ENCODE measurements around the gene TLR9. TPM values are rescaled to one million over a fixed set of nuclear protein-coding genes. Genes with fewer than 3 reads are reported as not detected.

TLR9 gene
- total and polyA plus RNA-seq, 9 of the 15 experiments (the other 6 are each of a cell fraction or from before 2014, with no cell fraction given): not detected

- Histone ChIP-seq H3K4me2 (ENCODE audit: insufficient read depth, low read length) (no peak overlapping the region), H3K27ac (ENCODE audit: extremely low read depth, low read depth, low read length) (no peak overlapping the region), H3K79me2 (ENCODE audit: control insufficient read depth, insufficient read depth, low read length) (no peaks in the 10 kb centered on the region), H3K9ac (ENCODE audit: insufficient read depth in 1 of 2, low read depth in 2 of 2, low read length in 2 of 2) (no peak overlapping the region), H3K9me3 (replicated peaks; ENCODE audit: control insufficient read depth, insufficient read depth, low read depth, low read length) (no peaks in the 10 kb centered on the region), H4K20me1 (replicated peaks; ENCODE audit: control insufficient read depth, insufficient read depth, low read length) (0 out of 2 replicates have a peak, but pooled peaks cover 6% of the 10 kb centered on the region), H2AFZ (ENCODE audit: low read depth, low read length) (no peak overlapping the region), H3K4me1 (replicated peaks in 1 of 2; ENCODE audit: control insufficient read depth in 2 of 2, insufficient read depth in 2 of 2, low read length in 2 of 2) (peaks cover 11 to 21% of the 10 kb centered on the region in 2 experiments; a peak in 4 of 5 replicates), H3K27me3 (ENCODE audit: control insufficient read depth in 2 of 2, insufficient read depth in 2 of 2, low read length in 2 of 2) (no peaks in the 10 kb centered on the region), H3K9me1 (ENCODE audit: control insufficient read depth, insufficient read depth, low read length) (no peaks in the 10 kb centered on the region), H3K4me3 (no peak overlapping the region), H3K36me3 (ENCODE audit: control insufficient read depth, insufficient read depth, low read length) (peaks cover 24% of the 10 kb centered on the region; the same call in 1 of the 3 replicates)
- no peak for FAIRE-seq
- intact Hi-C loops (cut with micrococcal nuclease): no loop called here
- in situ Hi-C loops (cut with MboI): no loop called here
- no peak for ATAC-seq
- DNase-seq (ENCODE audit: extremely low read depth in 1 of 4, low spot score in 3 of 4): no peak
- ChIA-PET POLR2A (interaction anchor here (0.6 to 1.9 kb wide), 4 partner anchors 10 to 92 kb away, joined by 4 to 5 read pairs (median 4); no protein-coding TSS in a partner anchor), CTCF (ENCODE audit: low intra/inter-chr PET ratio) (no interaction called here)
- TF ChIP-seq ZKSCAN8 (CRISPR knock-in tag; IDR thresholded peaks at IDR 0.05) (no peak), ZKSCAN1 (IDR thresholded peaks at IDR 0.05; ENCODE audit: low read depth, low read length) (0 out of 2 replicates have a peak, but pooled peaks have one; percentile 26)
- no TSS peak for BruUV-seq (replicated peaks)
- 70% methylated on average over 6 of the region's 7 CpGs for WGBS (ENCODE audit: insufficient coverage, low coverage, missing lambda C conversion rate)
Observed at GRCh38 chr3:52247409-52248164, 22.1 kb upstream of the TLR9 start.

- FAIRE-seq: no peak
- in situ Hi-C loops (cut with MboI): no loop called here
- intact Hi-C loops (cut with micrococcal nuclease): no loop called here
- DNase-seq (ENCODE audit: extremely low read depth in 1 of 4, low spot score in 3 of 4): no peak
- Histone ChIP-seq H3K27me3 (ENCODE audit: control insufficient read depth in 2 of 2, insufficient read depth in 2 of 2, low read length in 2 of 2) (no peaks in the 10 kb centered on the region), H3K4me2 (ENCODE audit: insufficient read depth, low read length) (no peak overlapping the region), H3K4me1 (replicated peaks in 1 of 2; ENCODE audit: control insufficient read depth in 2 of 2, insufficient read depth in 2 of 2, low read length in 2 of 2) (peaks cover 15 to 21% of the 10 kb centered on the region in 2 experiments; a peak in 4 of 5 replicates), H3K9ac (ENCODE audit: insufficient read depth in 1 of 2, low read depth in 2 of 2, low read length in 2 of 2) (no peak overlapping the region), H3K79me2 (ENCODE audit: control insufficient read depth, insufficient read depth, low read length) (no peaks in the 10 kb centered on the region), H3K4me3 (no peak overlapping the region), H4K20me1 (replicated peaks; ENCODE audit: control insufficient read depth, insufficient read depth, low read length) (0 out of 2 replicates have a peak, but pooled peaks cover 6% of the 10 kb centered on the region), H3K9me3 (replicated peaks; ENCODE audit: control insufficient read depth, insufficient read depth, low read depth, low read length) (no peaks in the 10 kb centered on the region), H3K36me3 (ENCODE audit: control insufficient read depth, insufficient read depth, low read length) (peaks cover 17% of the 10 kb centered on the region; the same call in 1 of the 3 replicates), H3K9me1 (ENCODE audit: control insufficient read depth, insufficient read depth, low read length) (no peaks in the 10 kb centered on the region), H3K27ac (ENCODE audit: extremely low read depth, low read depth, low read length) (no peak overlapping the region), H2AFZ (ENCODE audit: low read depth, low read length) (no peak overlapping the region)
- ChIA-PET CTCF (ENCODE audit: low intra/inter-chr PET ratio) (no interaction called here), POLR2A (interaction anchor here (0.6 to 1.9 kb wide), 8 partner anchors 8 to 31 kb away, joined by 3 to 8 read pairs (median 5); partner anchors contain the start of genes TLR9 and WDR82)
- ATAC-seq: no peak
- no TSS peak for BruUV-seq (replicated peaks)
- TF ChIP-seq POLR2G (IDR thresholded peaks at IDR 0.05; ENCODE audit: low read depth, low read length): peak; percentile 45
- TF ChIP-seq ZNF445 (CRISPR knock-in tag; IDR thresholded peaks at IDR 0.05; ENCODE audit: low read depth): no peak
- 86% methylated on average over 14 of the region's 14 CpGs for WGBS (ENCODE audit: insufficient coverage, low coverage, missing lambda C conversion rate)
Observed at GRCh38 chr3:52246728-52247408, 21.4 kb upstream of the TLR9 start.

Data from K562 (cell line).